K562 (cell line): Measurements from ENCODE around the gene SERGEF. TPM values are rescaled to one million over a fixed set of nuclear protein-coding genes. Genes with fewer than 3 reads are reported as not detected.

Experiments used
- ATAC-seq: fragments of 200-7000 bp; cut with Tn5 transposase; 3 replicates; pipeline ENCODE4 v1.9.1; 2020; ENCODE audit warnings: moderate library complexity
- BruUV-seq: library from RNA; stranded (reverse); fragments of 400-500 nt; replicated peaks from 2 replicates; lab custom pipeline; 2021; lab: Mats Ljungman, UMichigan
- CTCF ChIA-PET: fragments of 300-600 bp; formaldehyde crosslinking; extraction: SDS; loops from one replicate; lab custom pipeline; 2021; ENCODE audit warnings: low intra/inter-chr PET ratio; lab: Yijun Ruan, JAX
- POLR2A ChIA-PET: fragments of 300-600, 350-650 bp; sonication (Branson Sonifier 250); formaldehyde crosslinking; extraction: SDS; loops from one replicate; lab custom pipeline; 2021; ENCODE audit warnings: antibody characterized with exemption, inconsistent platforms; lab: Yijun Ruan, JAX
- DNase-seq, 4 experiments: peaks; one replicate each; pipeline versions ENCODE4 v3.0.0 to v3.0.0-alpha.2; 2011 to 2018; ENCODE audit warnings: low spot score in 3 of 4, mixed read lengths in 3 of 4; ENCODE audit errors: extremely low read depth in 1 of 4
- FAIRE-seq: peaks from 2 replicates; lab custom pipeline; 2011; peaks lifted over from hg19 to GRCh38; lab: Jason Lieb, UNC
- H2AFZ ChIP-seq: 2 replicates; pipeline ENCODE4 v1.6.0; 2011; ENCODE audit warnings: low read depth, low read length, control low read depth, inconsistent platforms
- H3K27ac ChIP-seq: fragments of 200-600 bp; 3 replicates; pipeline ENCODE4 v1.8.0; 2011; ENCODE audit warnings: low read depth, mild to moderate bottlenecking, control low read depth, inconsistent platforms, low read length, moderate library complexity, mixed read lengths; ENCODE audit errors: extremely low read depth
- H3K27me3 ChIP-seq, 2 experiments: fragments of 300-600 bp in 1 of 2; 2 replicates in 1 of 2; 3 replicates in 1 of 2; pipeline versions ENCODE4 v1.6.0 to v1.8.0; 2011; ENCODE audit warnings: inconsistent platforms in 2 of 2, low read length in 2 of 2, mild to moderate bottlenecking in 1 of 2, mixed read lengths in 1 of 2, moderate library complexity in 1 of 2; ENCODE audit not compliant: control insufficient read depth in 2 of 2, insufficient read depth in 2 of 2
- H3K36me3 ChIP-seq: fragments of 300-600 bp; 3 replicates; pipeline ENCODE4 v1.8.0; 2011; ENCODE audit warnings: mild to moderate bottlenecking, low read length, inconsistent platforms; ENCODE audit not compliant: control insufficient read depth, insufficient read depth
- H3K4me1 ChIP-seq, 2 experiments: fragments of 200-600 bp in 1 of 2; replicated peaks in 1 of 2; 2 replicates in 1 of 2; 3 replicates in 1 of 2; pipeline versions ENCODE4 v1.5.1 to v1.8.0; 2011; ENCODE audit warnings: inconsistent platforms in 2 of 2, low read length in 2 of 2, mild to moderate bottlenecking in 1 of 2, mixed read lengths in 1 of 2, moderate library complexity in 1 of 2; ENCODE audit not compliant: control insufficient read depth in 2 of 2, insufficient read depth in 2 of 2
- H3K4me2 ChIP-seq: 2 replicates; pipeline ENCODE4 v1.6.1; 2011; ENCODE audit warnings: low read length, control low read depth, inconsistent platforms, mixed read lengths; ENCODE audit not compliant: insufficient read depth
- H3K4me3 ChIP-seq: fragments of 200-600 bp; sonication (generic), shearing (Covaris generic); 2 replicates; pipeline ENCODE4 v1.5.1; 2016; ENCODE audit warnings: control low read depth, inconsistent platforms
- H3K79me2 ChIP-seq: fragments of 200-600 bp; 3 replicates; pipeline ENCODE4 v1.8.0; 2011; ENCODE audit warnings: low read length, inconsistent platforms; ENCODE audit not compliant: control insufficient read depth, insufficient read depth
- H3K9ac ChIP-seq, 2 experiments: 2 replicates each; pipeline versions ENCODE4 v1.6.0 to v1.6.1; 2011; ENCODE audit warnings: low read depth in 2 of 2, low read length in 2 of 2, control low read depth in 1 of 2, inconsistent platforms in 1 of 2, mild to moderate bottlenecking in 1 of 2, mixed read lengths in 1 of 2; ENCODE audit not compliant: insufficient read depth in 1 of 2
- H3K9me1 ChIP-seq: one replicate; pipeline ENCODE4 v1.6.0; 2011; ENCODE audit warnings: inconsistent platforms, mild to moderate bottlenecking, low read length, moderate library complexity; ENCODE audit not compliant: control insufficient read depth, insufficient read depth
- H3K9me3 ChIP-seq: replicated peaks from 2 replicates; pipeline ENCODE4 v1.5.1; 2011; ENCODE audit warnings: low read depth, low read length, inconsistent platforms; ENCODE audit not compliant: control insufficient read depth, insufficient read depth
- H4K20me1 ChIP-seq: replicated peaks from 2 replicates; pipeline ENCODE4 v1.6.1; 2011; ENCODE audit warnings: low read length, inconsistent platforms, mixed read lengths; ENCODE audit not compliant: control insufficient read depth, insufficient read depth
- CHD7 ChIP-seq: fragments of 200-600 bp; sonication (generic); IDR thresholded peaks from one replicate; pipeline ENCODE4 v1.6.1; 2012; ENCODE audit warnings: mild to moderate bottlenecking, low read depth, low read length, inconsistent platforms
- HDAC3 ChIP-seq: fragments of 450-650 bp; IDR thresholded peaks from 2 replicates; pipeline ENCODE4 v1.6.1; 2018; ENCODE audit warnings: borderline replicate concordance, mild to moderate bottlenecking, moderate library complexity; ENCODE audit not compliant: partially characterized antibody
- HMG20A ChIP-seq: fragments of 450-650 bp; formaldehyde crosslinking; conservative IDR thresholded peaks from 2 replicates; pipeline ENCODE4 v1.4.0; 2020; ENCODE audit warnings: mild to moderate bottlenecking, mixed read lengths
- PREB ChIP-seq: sonication (generic); formaldehyde crosslinking; IDR thresholded peaks from 2 replicates; pipeline ENCODE4 v1.8.1; 2023; ENCODE audit warnings: mild to moderate bottlenecking, missing genetic modification reagents
- PRPF4 ChIP-seq: fragments of 200-400 bp; formaldehyde crosslinking; IDR thresholded peaks from one replicate; pipeline ENCODE4 v1.6.1; 2017; ENCODE audit warnings: low read length, low read depth, mild to moderate bottlenecking; ENCODE audit not compliant: insufficient read depth, poor library complexity, severe bottlenecking
- SMARCE1 ChIP-seq: fragments of 450-650 bp; IDR thresholded peaks from 2 replicates; pipeline ENCODE4 v1.7.1; 2016; ENCODE audit warnings: mild to moderate bottlenecking
- STAG1 ChIP-seq: sonication (generic); formaldehyde crosslinking; IDR thresholded peaks from 2 replicates; pipeline ENCODE4 v1.5.0; 2020; ENCODE audit warnings: missing genetic modification reagents, borderline replicate concordance
- TCF7L2 ChIP-seq: fragments of 150-350 bp; IDR thresholded peaks from 2 replicates; pipeline ENCODE4 v1.6.1; 2016; ENCODE audit warnings: low read depth, mild to moderate bottlenecking, low read length, moderate library complexity
- TRIM24 ChIP-seq, 2 experiments: fragments of 450-650 bp; IDR thresholded peaks; 2 replicates each; pipeline ENCODE4 v1.6.1; 2016
- ZNF41 ChIP-seq: fragments of 250-450 bp; sonication (Bioruptor Pico); conservative IDR thresholded peaks from 2 replicates; pipeline ENCODE4 v1.4.0; 2020; ENCODE audit warnings: mild to moderate bottlenecking
- WGBS: fragments of 100-300 bp; shearing (Covaris generic); methylation state at CpG from one replicate; pipeline ENCODE4 v1.1.6; 2016; ENCODE audit warnings: low coverage, mixed read lengths; ENCODE audit not compliant: insufficient coverage; ENCODE audit errors: missing lambda C conversion rate; 5-methylcytosine and 5-hydroxymethylcytosine counted together
- in situ Hi-C: fragments of 300-500 bp; cut with MboI; formaldehyde crosslinking; loops from 4 replicates; pipeline ENCODE4 v1.15.0; 2018; ENCODE audit warnings: inconsistent platforms, mixed read lengths
- intact Hi-C: fragments of 100-400 bp; cut with micrococcal nuclease; formaldehyde crosslinking; loops from 2 replicates; pipeline ENCODE4 v1.14.2; 2022
- polyA plus RNA-seq, 8 experiments: library from polyadenylated mRNA; depleted of rRNA in 4 of 8; stranded (reverse) in 5 of 8; unstranded in 3 of 8; fragments of >200 nt; fragmentation: Nextera tagmentation in 2 of 8; fragmentation: Illumina TruSeq in 1 of 8; extraction: Ambion mirVana in 2 of 8; extraction: Trizol in 1 of 8; gene quantifications; 2 replicates each; pipeline versions ENCODE4 v1.2.1 to v1.2.3, GENCODE V29; 2011 to 2014; ENCODE audit warnings: inconsistent platforms in 1 of 8, missing spikeins in 1 of 8
- total RNA-seq, 7 experiments: library from RNA; depleted of rRNA in 6 of 7; stranded (reverse); fragments of >200 nt in 6 of 7; fragmentation: Illumina TruSeq in 2 of 7; extraction: Trizol in 2 of 7; gene quantifications; 2 replicates each; pipeline versions ENCODE4 v1.2.1 to v1.2.3, GENCODE V29; 2011 to 2021; ENCODE audit warnings: low replicate concordance in 1 of 7

The SERGEF gene
- total and polyA plus RNA-seq, 9 of the 15 experiments (the other 6 are each of a cell fraction or from before 2014, with no cell fraction given): 10.2 to 28.0 (median 19.9) TPM

- intact Hi-C loops: no loop called here
- 18% methylated on average over 1 of the region's 1 CpG for WGBS
- no peak for FAIRE-seq
Observed at GRCh38 chr11:17918049-17918605, 94.7 kb downstream of the SERGEF start.

More at GRCh38 chr11:17918049-17918605, 94.7 kb downstream of the SERGEF start:
- H3K9ac ChIP-seq: no peak overlapping the region
- no peak overlapping the region for H3K4me3 ChIP-seq
- TF ChIP-seq PREB (CRISPR knock-in tag): no peak
- no peak for TF ChIP-seq HDAC3
- no peak for TF ChIP-seq ZNF41 (CRISPR knock-in tag)
- TF ChIP-seq TCF7L2: no peak
- no peak for TF ChIP-seq TRIM24 (IDR thresholded peaks at IDR 0.05)
- no peak for TF ChIP-seq CHD7
- no peak for TF ChIP-seq PRPF4
- TF ChIP-seq HMG20A (CRISPR knock-in tag): no peak
- TF ChIP-seq SMARCE1: no peak
- TF ChIP-seq STAG1 (CRISPR knock-in tag): no peak
- in situ Hi-C loops: no loop called here
- no peaks in the 10 kb centered on the region for H3K9me1 ChIP-seq
- DNase-seq (no peak), ATAC-seq (no peak)
- no peak overlapping the region for H3K4me2 ChIP-seq
- BruUV-seq: no TSS peak
- H3K27ac ChIP-seq: no peak overlapping the region
- CTCF ChIA-PET: no interaction called here
- H4K20me1 ChIP-seq: 0 out of 2 replicates have a peak, but pooled peaks cover 2% of the 10 kb centered on the region
- peaks cover 0 to 7% of the 10 kb centered on the region in 2 experiments; a peak in 1 of 5 replicates for H3K4me1 ChIP-seq
- no peaks in the 10 kb centered on the region; the same call in 2 of the 3 replicates for H3K36me3 ChIP-seq
- no peaks in the 10 kb centered on the region for H3K27me3 ChIP-seq
- H3K9me3 ChIP-seq: no peaks in the 10 kb centered on the region
- POLR2A ChIA-PET: no interaction called here
- no peaks in the 10 kb centered on the region for H3K79me2 ChIP-seq
- no peak overlapping the region for H2AFZ ChIP-seq
